ENCODE data around the gene TNNT1. TPM values are rescaled to one million over a fixed set of nuclear protein-coding genes. Genes with fewer than 3 reads are reported as not detected.
A peak's percentile ranks its signal among the peaks of the same experiment; 100 is the strongest.
"Not testable (repeated sequence)": the region's sequence is repeated elsewhere in the genome, so short reads cannot be mapped to it uniquely, and the experiment has no call there.

TNNT1 gene
- total and polyA plus RNA-seq, 5 donors from 2014 or later = not detected

GRCh38 chr19:55112246-55112776 is 36.7 kb downstream of the TNNT1 start:
- peaks cover 0 to 35% (median 17%) of the 10 kb centered on the region in 4 donors for H3K4me1 Mint-ChIP-seq
- peaks cover 6% of the 10 kb centered on the region for H3K27me3 Mint-ChIP-seq
- ATAC-seq (ENCODE audit: low read depth in 2 of 2) (no peak), DNase-seq (no peak)
- Histone ChIP-seq H3K27me3 (ENCODE audit: control insufficient read depth, insufficient read depth, low read length) (no peaks in the 10 kb centered on the region), H3K27ac (ENCODE audit: insufficient read depth, low read length, poor library complexity, severe bottlenecking) (no peak overlapping the region), H3K36me3 (ENCODE audit: control insufficient read depth, insufficient read depth, low read length) (peaks cover 26% of the 10 kb centered on the region), H3K4me3 (ENCODE audit: low read depth, low read length) (no peak overlapping the region), H3K9me3 (ENCODE audit: control insufficient read depth in 2 of 2, low read length in 2 of 2) (no peaks in the 10 kb centered on the region), H3K4me1 (ENCODE audit: control insufficient read depth, insufficient read depth, low read length, poor library complexity, severe bottlenecking) (peaks cover 27% of the 10 kb centered on the region)
- peaks cover 0 to 2% (median 0%) of the 10 kb centered on the region in 7 donors for H3K9me3 Mint-ChIP-seq
- no peak overlapping the region for H3K4me3 Mint-ChIP-seq
- no peak overlapping the region for H3K27ac Mint-ChIP-seq
- H3K36me3 Mint-ChIP-seq = peaks cover 20% of the 10 kb centered on the region

- no peak overlapping the region for H3K27ac ChIP-seq (ENCODE audit: insufficient read depth, low read length, poor library complexity, severe bottlenecking)
- Mint-ChIP-seq H3K4me3 (peak overlapping the region in 1 of 4 donors; percentile 74), H3K36me3 (peaks cover 24% of the 10 kb centered on the region), H3K27me3 (peaks cover 4% of the 10 kb centered on the region), H3K4me1 (peaks cover 0 to 33% (median 14%) of the 10 kb centered on the region in 4 donors), H3K27ac (peak overlapping the region in 1 of 3 donors; percentile 47), H3K9me3 (peaks cover 0 to 2% (median 0%) of the 10 kb centered on the region in 7 donors)
- H3K36me3 ChIP-seq (ENCODE audit: control insufficient read depth, insufficient read depth, low read length) = peaks cover 29% of the 10 kb centered on the region
- H3K4me1 ChIP-seq (ENCODE audit: control insufficient read depth, insufficient read depth, low read length, poor library complexity, severe bottlenecking) = peaks cover 22% of the 10 kb centered on the region
- ATAC-seq (ENCODE audit: low read depth in 2 of 2) = no peak
- no peaks in the 10 kb centered on the region for H3K9me3 ChIP-seq (ENCODE audit: control insufficient read depth in 2 of 2, low read length in 2 of 2)
- no peaks in the 10 kb centered on the region for H3K27me3 ChIP-seq (ENCODE audit: control insufficient read depth, insufficient read depth, low read length)
- no peak overlapping the region for H3K4me3 ChIP-seq (ENCODE audit: low read depth, low read length)
- DNase-seq = no peak
Measured at GRCh38 chr19:55111238-55111831, 37.7 kb downstream of the TNNT1 start.

DNA sequence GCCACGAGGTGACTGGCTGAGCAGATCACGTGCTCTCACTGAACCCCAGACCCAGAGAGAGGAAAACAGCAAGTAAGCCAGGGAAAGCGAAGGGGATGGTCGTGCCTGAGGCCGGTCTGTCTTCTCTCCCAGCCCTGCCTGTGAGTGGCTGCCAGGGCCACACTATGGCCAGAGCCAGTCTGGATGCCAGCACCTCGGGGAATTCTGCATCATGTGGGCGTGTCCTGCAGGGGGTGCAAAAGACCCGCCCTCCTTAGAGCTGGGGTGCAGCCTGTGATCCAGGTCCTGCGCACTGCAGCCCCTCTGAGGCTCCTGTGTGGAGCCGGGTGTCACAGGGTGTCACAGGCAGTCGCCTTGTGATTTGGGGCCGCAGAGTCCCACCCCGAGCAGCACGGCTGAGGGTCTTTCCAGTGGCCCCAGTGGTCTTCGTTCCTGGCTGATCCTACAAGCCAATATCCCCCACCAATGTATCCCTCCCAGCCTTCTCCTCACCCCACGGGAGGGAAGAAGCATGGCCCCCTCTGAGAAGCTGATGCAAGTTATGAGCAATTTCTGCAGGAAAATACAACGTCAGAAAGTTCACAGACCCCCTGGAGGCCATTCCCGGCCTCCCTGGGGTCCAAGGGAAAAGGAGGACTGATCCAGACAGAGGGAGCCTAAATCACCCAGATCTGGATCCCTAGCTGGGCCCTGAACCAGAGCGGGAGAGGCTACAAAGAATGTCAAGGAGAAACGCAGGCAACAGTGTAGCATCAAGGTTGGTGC is 39.3 kb downstream of the TNNT1 start:
- peaks cover 27% of the 10 kb centered on the region for H3K36me3 Mint-ChIP-seq
- no peak overlapping the region for H3K4me3 ChIP-seq (ENCODE audit: low read depth, low read length)
- H3K27ac ChIP-seq (ENCODE audit: insufficient read depth, low read length, poor library complexity, severe bottlenecking) = no peak overlapping the region
- peaks cover 0 to 17% (median 3%) of the 10 kb centered on the region in 4 donors for H3K4me1 Mint-ChIP-seq
- H3K4me1 ChIP-seq (ENCODE audit: control insufficient read depth, insufficient read depth, low read length, poor library complexity, severe bottlenecking) = peaks cover 6% of the 10 kb centered on the region
- no peak for DNase-seq
- H3K36me3 ChIP-seq (ENCODE audit: control insufficient read depth, insufficient read depth, low read length) = peaks cover 29% of the 10 kb centered on the region
- H3K9me3 ChIP-seq (ENCODE audit: control insufficient read depth in 2 of 2, low read length in 2 of 2) = no peaks in the 10 kb centered on the region
- H3K9me3 Mint-ChIP-seq = peaks cover 0 to 2% (median 0%) of the 10 kb centered on the region in 7 donors
- peak overlapping the region in 1 of 4 donors; percentile 47 for H3K4me3 Mint-ChIP-seq
- no peak for ATAC-seq (ENCODE audit: low read depth in 2 of 2)
- no peaks in the 10 kb centered on the region for H3K27me3 Mint-ChIP-seq
- no peak overlapping the region for H3K27ac Mint-ChIP-seq
- H3K27me3 ChIP-seq (ENCODE audit: control insufficient read depth, insufficient read depth, low read length) = no peaks in the 10 kb centered on the region

- H3K27me3 Mint-ChIP-seq; H3K4me3 Mint-ChIP-seq; ATAC-seq (ENCODE audit: low read depth in 2 of 2); H3K4me1 ChIP-seq (ENCODE audit: control insufficient read depth, insufficient read depth, low read length, poor library complexity, severe bottlenecking); H3K27me3 ChIP-seq (ENCODE audit: control insufficient read depth, insufficient read depth, low read length); H3K9me3 Mint-ChIP-seq; DNase-seq; H3K4me1 Mint-ChIP-seq; H3K27ac ChIP-seq (ENCODE audit: insufficient read depth, low read length, poor library complexity, severe bottlenecking); H3K9me3 ChIP-seq (ENCODE audit: control insufficient read depth in 2 of 2, low read length in 2 of 2); H3K4me3 ChIP-seq (ENCODE audit: low read depth, low read length): not testable (repeated sequence)
- Mint-ChIP-seq H3K36me3 (peaks cover 32% of the 10 kb centered on the region), H3K27ac (peak overlapping the region in 1 of 3 donors; percentile 47)
- peaks cover 37% of the 10 kb centered on the region for H3K36me3 ChIP-seq (ENCODE audit: control insufficient read depth, insufficient read depth, low read length)
Measured at GRCh38 chr19:55107252-55107651, 41.8 kb downstream of the TNNT1 start.

GRCh38 chr19:55106591-55106990 is 42.4 kb downstream of the TNNT1 start:
- peak overlapping the region in 1 of 3 donors; percentile 47 for H3K27ac Mint-ChIP-seq
- Histone ChIP-seq H3K36me3 (ENCODE audit: control insufficient read depth, insufficient read depth, low read length) (peaks cover 37% of the 10 kb centered on the region), H3K4me1 (ENCODE audit: control insufficient read depth, insufficient read depth, low read length, poor library complexity, severe bottlenecking) (no peaks in the 10 kb centered on the region), H3K9me3 (ENCODE audit: control insufficient read depth in 2 of 2, low read length in 2 of 2) (peaks cover 2 to 7% of the 10 kb centered on the region in 2 experiments), H3K27ac (ENCODE audit: insufficient read depth, low read length, poor library complexity, severe bottlenecking) (no peak overlapping the region), H3K27me3 (ENCODE audit: control insufficient read depth, insufficient read depth, low read length) (no peaks in the 10 kb centered on the region), H3K4me3 (ENCODE audit: low read depth, low read length) (no peak overlapping the region)
- peaks cover 38% of the 10 kb centered on the region for H3K36me3 Mint-ChIP-seq
- no peak for ATAC-seq (ENCODE audit: low read depth in 2 of 2)
- H3K4me1 Mint-ChIP-seq = peaks cover 0 to 9% (median 4%) of the 10 kb centered on the region in 4 donors
- peaks cover 0 to 2% (median 0%) of the 10 kb centered on the region in 7 donors for H3K9me3 Mint-ChIP-seq
- no peaks in the 10 kb centered on the region for H3K27me3 Mint-ChIP-seq
- H3K4me3 Mint-ChIP-seq = no peak overlapping the region
- DNase-seq = no peak

GRCh38 chr19:55105237-55105636 is 43.8 kb downstream of the TNNT1 start:
- Mint-ChIP-seq H3K36me3 (peaks cover 31% of the 10 kb centered on the region), H3K4me3 (no peak overlapping the region), H3K27me3 (no peaks in the 10 kb centered on the region), H3K9me3 (peaks cover 0 to 2% (median 0%) of the 10 kb centered on the region in 7 donors), H3K4me1 (peaks cover 0 to 6% (median 2%) of the 10 kb centered on the region in 4 donors), H3K27ac (no peak overlapping the region)
- Histone ChIP-seq H3K4me3 (ENCODE audit: low read depth, low read length) (no peak overlapping the region), H3K27ac (ENCODE audit: insufficient read depth, low read length, poor library complexity, severe bottlenecking) (no peak overlapping the region), H3K9me3 (ENCODE audit: control insufficient read depth in 2 of 2, low read length in 2 of 2) (peaks cover 2 to 7% of the 10 kb centered on the region in 2 experiments), H3K27me3 (ENCODE audit: control insufficient read depth, insufficient read depth, low read length) (no peaks in the 10 kb centered on the region), H3K36me3 (ENCODE audit: control insufficient read depth, insufficient read depth, low read length) (peaks cover 34% of the 10 kb centered on the region), H3K4me1 (ENCODE audit: control insufficient read depth, insufficient read depth, low read length, poor library complexity, severe bottlenecking) (no peaks in the 10 kb centered on the region)
- DNase-seq = no peak
- no peak for ATAC-seq (ENCODE audit: low read depth in 2 of 2)

DNA sequence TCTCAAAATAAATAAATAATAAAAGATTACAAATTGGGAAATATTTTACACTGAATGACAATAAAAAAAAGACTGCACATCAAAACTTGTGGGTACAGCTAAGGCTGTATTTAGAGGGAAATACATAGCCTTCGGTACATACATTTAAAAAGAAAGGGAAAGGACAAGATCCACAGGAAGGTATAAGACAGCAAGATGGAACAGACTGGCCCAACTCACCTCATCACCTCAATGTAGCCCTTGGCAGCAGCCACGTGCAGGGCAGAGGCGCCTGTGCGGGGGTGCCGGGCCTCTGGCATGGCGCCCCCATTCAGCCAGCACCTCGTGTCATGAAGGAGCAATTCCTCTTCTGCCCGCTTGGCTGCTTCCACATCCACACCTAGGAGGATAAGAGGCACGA is 45.8 kb downstream of the TNNT1 start:
- Histone ChIP-seq H3K36me3 (ENCODE audit: control insufficient read depth, insufficient read depth, low read length) (peaks cover 22% of the 10 kb centered on the region), H3K27me3 (ENCODE audit: control insufficient read depth, insufficient read depth, low read length) (no peaks in the 10 kb centered on the region), H3K4me3 (ENCODE audit: low read depth, low read length) (no peak overlapping the region), H3K4me1 (ENCODE audit: control insufficient read depth, insufficient read depth, low read length, poor library complexity, severe bottlenecking) (no peaks in the 10 kb centered on the region), H3K9me3 (ENCODE audit: control insufficient read depth in 2 of 2, low read length in 2 of 2) (peaks cover 2 to 7% of the 10 kb centered on the region in 2 experiments), H3K27ac (ENCODE audit: insufficient read depth, low read length, poor library complexity, severe bottlenecking) (no peak overlapping the region)
- ATAC-seq (ENCODE audit: low read depth in 2 of 2) (no peak), DNase-seq (no peak)
- H3K4me1 Mint-ChIP-seq = peaks cover 0 to 6% (median 2%) of the 10 kb centered on the region in 4 donors
- H3K27me3 Mint-ChIP-seq = no peaks in the 10 kb centered on the region
- no peak overlapping the region for H3K4me3 Mint-ChIP-seq
- H3K9me3 Mint-ChIP-seq = no peaks in the 10 kb centered on the region
- H3K27ac Mint-ChIP-seq = no peak overlapping the region
- H3K36me3 Mint-ChIP-seq = peaks cover 23% of the 10 kb centered on the region
